A549 treated with CpdA at 1 μM for 4 hours (cell line): ENCODE measurements around the gene GPBP1. TPM values are rescaled to one million over a fixed set of nuclear protein-coding genes. Genes with fewer than 3 reads are reported as not detected.

Source experiments
- total RNA-seq: library from RNA; stranded (reverse); fragments of 200-300 nt; extraction: Qiagen RNA extraction; gene quantifications from 5 replicates; pipeline ENCODE4 v1.2.3, GENCODE V29; 2022; ENCODE audit warnings: low read depth

Gene GPBP1, protein sequence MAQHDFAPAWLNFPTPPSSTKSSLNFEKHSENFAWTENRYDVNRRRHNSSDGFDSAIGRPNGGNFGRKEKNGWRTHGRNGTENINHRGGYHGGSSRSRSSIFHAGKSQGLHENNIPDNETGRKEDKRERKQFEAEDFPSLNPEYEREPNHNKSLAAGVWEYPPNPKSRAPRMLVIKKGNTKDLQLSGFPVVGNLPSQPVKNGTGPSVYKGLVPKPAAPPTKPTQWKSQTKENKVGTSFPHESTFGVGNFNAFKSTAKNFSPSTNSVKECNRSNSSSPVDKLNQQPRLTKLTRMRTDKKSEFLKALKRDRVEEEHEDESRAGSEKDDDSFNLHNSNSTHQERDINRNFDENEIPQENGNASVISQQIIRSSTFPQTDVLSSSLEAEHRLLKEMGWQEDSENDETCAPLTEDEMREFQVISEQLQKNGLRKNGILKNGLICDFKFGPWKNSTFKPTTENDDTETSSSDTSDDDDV
- 36.9 to 50.0 TPM (median 40.0 TPM) in 5 replicates for total RNA-seq

DNA sequence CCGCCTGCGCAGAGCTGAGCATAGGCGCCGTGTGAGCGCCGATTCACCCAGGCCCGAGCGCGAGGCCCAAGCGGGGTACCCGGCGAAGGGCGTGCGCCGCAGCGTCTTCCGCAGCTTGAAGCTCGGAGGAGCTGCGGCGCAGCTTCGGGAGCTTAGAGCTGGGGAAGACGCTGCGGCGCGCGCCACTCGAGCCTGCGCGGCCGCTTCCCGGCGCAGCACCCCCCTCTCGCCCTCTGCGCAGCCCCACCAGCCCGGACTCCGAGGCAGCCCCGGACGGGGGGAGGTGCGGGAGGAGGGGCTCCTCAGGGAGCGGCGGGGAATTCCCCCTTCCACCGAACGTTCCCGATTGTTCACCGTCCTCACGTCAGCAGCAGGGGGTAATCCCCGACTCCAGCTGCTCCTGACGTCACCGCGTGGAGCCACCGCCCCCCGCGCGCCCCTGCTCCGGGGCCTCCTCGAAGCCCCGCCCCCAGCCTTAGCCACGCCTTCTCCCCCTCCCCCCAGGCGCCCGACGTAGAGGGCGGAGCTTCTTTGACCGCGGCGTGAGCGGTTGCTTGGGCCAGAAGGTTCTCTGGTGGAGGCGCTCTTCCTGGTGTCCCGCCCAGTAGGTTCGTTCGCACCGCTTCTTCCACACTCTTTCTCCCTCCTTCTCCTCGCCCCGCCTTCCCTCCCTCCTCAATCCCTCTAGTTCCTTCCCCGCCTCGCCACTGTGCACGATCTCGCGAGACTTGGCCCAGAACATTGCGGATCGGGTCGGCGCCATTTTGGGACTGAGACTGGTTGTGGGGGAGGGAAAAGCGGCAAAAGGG, at the start of gene GPBP1:
GPBP1 (plus strand) TSS at position 741 of the 809 bp plus-strand sequence. CDS start 40,072 bp downstream, outside the sequence.

Other genes starting within 250 kb of the GPBP1 start
- gene MIER3, start 221.9 kb upstream of the GPBP1 start, total RNA-seq, result 7.8 to 19.6 TPM (median 9.0 TPM) in 5 replicates